Activated CD8-positive, alpha-beta memory T cell treated with anti-CD3 and anti-CD28 coated beads for 36 hours (primary cell): Measurements from ENCODE around the gene SCG3. TPM values are rescaled to one million over a fixed set of nuclear protein-coding genes. Genes with fewer than 3 reads are reported as not detected.

Experiments used
- CTCF ChIA-PET: fragments of 350-600 bp; sonication (Branson Sonifier 250); formaldehyde crosslinking; loops from one replicate; lab custom pipeline; 2021; ENCODE audit warnings: antibody characterized with exemption; lab: Charles Lee
- POLR2A ChIA-PET: fragments of 350-600 bp; sonication (Branson Sonifier 250); formaldehyde crosslinking; loops from one replicate; lab custom pipeline; 2021; ENCODE audit warnings: antibody characterized with exemption; lab: Charles Lee
- total RNA-seq, 2 experiments: library from RNA; stranded (reverse); gene quantifications; one replicate each; pipeline ENCODE4 v1.2.3, GENCODE V29; 2021

SCG3 gene
- total RNA-seq, 2 experiments from 2014 or later, result not detected

- CTCF ChIA-PET, result no interaction called here
- POLR2A ChIA-PET, result no interaction called here
Measured at GRCh38 chr15:51675234-51675633, 6.1 kb upstream of the SCG3 start.

- ChIA-PET POLR2A (no interaction called here), CTCF (no interaction called here)
Measured at GRCh38 chr15:51677021-51677420, 4.3 kb upstream of the SCG3 start.

DNA sequence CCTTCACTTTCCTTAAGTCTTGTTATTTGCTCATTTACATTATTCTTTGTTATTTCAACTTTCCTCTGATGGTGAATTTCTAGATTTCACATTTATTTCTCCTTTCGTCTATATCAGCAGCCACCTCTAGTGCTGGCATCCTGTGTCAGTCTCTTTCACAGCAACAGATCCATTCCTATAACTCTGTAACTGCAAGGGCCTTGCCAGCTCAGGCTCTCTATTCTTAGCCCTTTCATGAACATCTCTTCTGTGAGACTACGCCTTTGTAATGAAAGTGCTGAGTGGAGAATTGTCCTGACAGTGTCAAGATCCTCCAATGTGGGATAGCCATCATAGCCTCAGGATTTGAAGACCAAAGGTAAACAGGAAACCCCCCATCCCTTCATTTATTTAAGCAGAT lies 3.9 kb upstream of the SCG3 start:
- CTCF ChIA-PET, result no interaction called here
- POLR2A ChIA-PET, result no interaction called here

GRCh38 chr15:51678096-51678495 lies 3.2 kb upstream of the SCG3 start:
- POLR2A ChIA-PET, result no interaction called here
- CTCF ChIA-PET, result no interaction called here

- CTCF ChIA-PET, result interaction anchor here (0.9 to 1.3 kb wide), 2 partner anchors 30 to 97 kb away, joined by 3 to 4 read pairs; no protein-coding TSS in a partner anchor
Measured at GRCh38 chr15:51680321-51680720, 982 bp upstream of the SCG3 start.

DNA sequence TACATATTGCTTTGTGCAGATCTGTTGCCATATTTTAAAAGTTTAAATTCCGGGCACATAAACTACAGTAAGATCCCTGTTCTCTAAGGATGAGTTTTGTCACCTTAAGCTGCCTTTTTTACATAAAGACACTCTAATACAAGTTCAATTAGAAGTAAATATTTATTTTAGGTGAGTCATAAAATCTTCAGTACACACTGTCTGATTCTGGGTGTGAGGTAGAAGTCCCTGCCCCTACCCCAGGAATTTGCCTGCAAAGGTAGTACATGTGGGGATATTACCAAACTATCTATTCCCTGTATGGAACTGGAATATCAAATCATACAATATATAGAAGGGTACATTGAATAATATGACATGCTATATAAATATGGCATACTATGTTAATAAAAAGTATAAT lies 6.3 kb downstream of the SCG3 start:
- ChIA-PET CTCF (no interaction called here), POLR2A (no interaction called here)

More at GRCh38 chr15:51680321-51680720, 982 bp upstream of the SCG3 start:
- POLR2A ChIA-PET, result no interaction called here

GRCh38 chr15:51688863-51689262 lies 7.6 kb downstream of the SCG3 start:
- CTCF ChIA-PET, result no interaction called here
- POLR2A ChIA-PET, result no interaction called here

GRCh38 chr15:51692154-51692553 lies 10.9 kb downstream of the SCG3 start:
- CTCF ChIA-PET, result no interaction called here
- POLR2A ChIA-PET, result no interaction called here

- ChIA-PET POLR2A (no interaction called here), CTCF (no interaction called here)
Measured at GRCh38 chr15:51696566-51696965, 15.3 kb downstream of the SCG3 start.

- ChIA-PET CTCF (no interaction called here), POLR2A (no interaction called here)
Measured at GRCh38 chr15:51697163-51697562, 15.9 kb downstream of the SCG3 start.

GRCh38 chr15:51699373-51699772 lies 18.1 kb downstream of the SCG3 start:
- CTCF ChIA-PET, result no interaction called here
- POLR2A ChIA-PET, result no interaction called here

DNA sequence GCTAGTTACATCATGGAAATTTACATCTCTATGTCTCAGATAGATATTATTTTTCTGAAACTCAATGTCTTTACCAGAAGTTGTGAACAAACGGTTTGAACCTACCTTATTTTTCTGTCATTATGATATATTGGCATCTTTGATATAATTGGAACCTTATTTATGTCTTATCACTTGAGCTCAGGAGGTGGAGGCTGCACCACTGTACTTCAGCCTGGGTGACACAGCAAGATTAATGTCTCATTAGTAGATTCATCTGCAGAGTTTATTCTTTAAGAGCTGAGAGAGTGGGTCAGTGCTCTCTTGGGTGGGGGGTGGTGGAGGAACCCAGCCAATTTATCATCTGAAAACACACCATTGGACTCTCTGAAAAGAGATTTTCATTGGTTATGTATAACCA lies 21.4 kb downstream of the SCG3 start:
- ChIA-PET POLR2A (no interaction called here), CTCF (no interaction called here)

DNA sequence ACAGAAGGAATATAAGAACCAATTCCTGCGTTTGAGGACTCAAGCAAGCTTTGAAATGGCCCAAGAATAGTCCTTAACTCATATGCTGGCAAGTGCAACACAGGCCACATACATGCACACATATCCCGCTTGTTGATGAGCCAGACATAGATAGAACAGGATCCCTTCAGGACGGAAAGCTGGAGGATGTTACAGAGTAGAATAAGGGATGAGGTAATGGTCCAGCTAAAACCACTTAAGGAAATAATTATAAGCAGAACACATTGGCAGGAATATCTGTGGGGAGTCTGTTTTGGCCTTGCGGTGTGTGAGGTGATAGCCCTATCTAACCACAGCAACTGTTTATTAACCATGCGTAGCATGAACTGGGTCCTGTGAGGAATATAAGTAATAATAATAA lies 25.0 kb downstream of the SCG3 start:
- POLR2A ChIA-PET, result no interaction called here
- CTCF ChIA-PET, result interaction anchor here (1.0 kb wide), 1 partner anchor 70 kb away, joined by 7 read pairs; no protein-coding TSS in a partner anchor

DNA sequence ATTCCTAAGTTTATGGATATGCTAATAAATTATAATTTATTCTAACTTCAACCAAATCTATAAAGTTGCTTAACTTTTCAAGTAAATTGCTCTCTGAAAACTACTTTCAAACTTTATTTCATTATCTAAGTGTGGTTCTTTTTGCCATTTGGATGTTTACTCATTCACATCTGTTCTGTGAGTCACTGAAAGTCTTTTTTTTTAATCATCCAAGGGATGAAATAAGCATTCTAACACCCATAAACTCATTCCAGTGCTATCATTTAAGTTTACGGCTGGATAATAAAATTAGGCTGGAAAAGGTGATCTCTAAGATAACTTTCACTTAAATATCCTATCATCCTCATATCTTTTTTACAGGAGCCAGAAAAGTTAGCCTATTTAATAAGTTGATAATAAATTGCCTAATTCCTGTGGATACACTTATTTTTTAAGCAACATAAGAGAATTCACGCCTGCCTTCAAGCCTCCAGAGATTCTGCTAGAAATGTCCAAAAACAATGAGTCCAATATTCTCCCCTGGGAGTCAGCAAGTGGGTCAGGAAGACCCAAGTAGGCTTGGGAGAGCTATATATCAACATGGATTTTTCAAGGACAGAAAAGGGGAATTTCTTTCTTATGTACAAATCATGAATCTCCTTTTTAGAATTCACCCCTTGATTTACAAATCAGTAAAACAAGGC lies 25.8 kb downstream of the SCG3 start:
- CTCF ChIA-PET, result no interaction called here

DNA sequence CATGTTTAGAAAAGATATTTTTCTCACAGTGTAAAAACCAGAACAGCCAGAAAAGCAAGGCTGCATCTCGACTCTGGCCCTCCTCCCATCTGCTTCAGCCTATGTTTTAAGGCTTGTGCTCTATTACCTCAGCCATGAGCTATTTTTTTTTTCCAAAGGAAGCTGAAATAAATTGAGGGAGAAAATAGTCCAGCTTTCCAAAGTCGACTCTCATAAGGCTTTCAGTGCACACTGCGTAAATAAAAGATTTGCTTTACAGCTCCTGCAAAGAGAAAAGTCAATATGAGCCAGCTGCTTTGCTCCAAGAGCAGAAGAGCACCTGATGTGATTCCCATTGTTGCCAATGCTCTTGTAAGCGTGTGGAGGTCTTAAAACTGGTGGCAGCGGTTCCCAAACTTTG lies 26.7 kb downstream of the SCG3 start:
- POLR2A ChIA-PET, result no interaction called here
- CTCF ChIA-PET, result no interaction called here

More for the DNA sequence above, 25.8 kb downstream of the SCG3 start:
- POLR2A ChIA-PET, result no interaction called here

DNA sequence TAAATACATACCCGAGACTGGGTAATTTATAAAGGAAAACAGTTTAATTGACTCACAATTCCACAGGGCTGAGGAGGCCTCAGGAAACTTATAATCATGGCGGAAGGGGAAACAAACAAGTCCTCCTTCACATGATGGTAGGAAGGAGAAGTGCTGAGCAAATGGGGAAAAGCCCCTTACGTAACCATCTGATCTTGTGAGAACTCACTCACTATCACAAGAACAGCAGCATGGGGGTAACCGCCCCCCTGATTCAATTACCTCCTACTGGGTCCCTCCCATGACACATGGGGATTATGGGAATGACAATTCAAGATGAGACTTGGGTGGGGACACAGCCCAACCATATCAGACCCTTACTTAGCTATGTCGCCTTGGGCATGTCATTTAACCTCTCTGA lies 27.7 kb downstream of the SCG3 start:
- POLR2A ChIA-PET, result no interaction called here
- CTCF ChIA-PET, result no interaction called here

GRCh38 chr15:51714162-51714561 lies 32.9 kb downstream of the SCG3 start:
- ChIA-PET CTCF (interaction anchor here (1.5 kb wide), 1 partner anchor 17 kb away, joined by 4 read pairs; no protein-coding TSS in a partner anchor), POLR2A (no interaction called here)

DNA sequence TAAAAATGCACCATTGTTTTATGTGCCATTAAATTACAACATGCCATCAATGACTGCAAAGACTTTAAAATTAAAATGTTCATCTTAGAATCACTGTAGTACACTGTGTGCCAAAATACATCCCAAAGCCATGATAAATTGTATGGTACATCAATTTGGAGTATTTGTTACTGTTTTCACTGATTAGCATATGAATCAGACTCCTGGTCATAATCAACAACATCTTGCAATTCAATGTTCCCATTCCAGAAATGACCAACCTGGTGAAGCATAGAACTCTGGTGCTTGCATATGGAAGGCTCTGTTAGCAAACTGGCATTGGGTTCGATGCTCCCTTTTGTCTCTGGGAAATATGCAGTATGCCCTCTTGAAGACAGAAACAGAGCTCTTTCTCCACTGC lies 33.6 kb downstream of the SCG3 start:
- CTCF ChIA-PET, result interaction anchor here (1.5 kb wide), 1 partner anchor 17 kb away, joined by 4 read pairs; no protein-coding TSS in a partner anchor

GRCh38 chr15:51718219-51718618 lies 36.9 kb downstream of the SCG3 start:
- ChIA-PET CTCF (no interaction called here), POLR2A (no interaction called here)

More for the DNA sequence above, 33.6 kb downstream of the SCG3 start:
- POLR2A ChIA-PET, result no interaction called here

DNA sequence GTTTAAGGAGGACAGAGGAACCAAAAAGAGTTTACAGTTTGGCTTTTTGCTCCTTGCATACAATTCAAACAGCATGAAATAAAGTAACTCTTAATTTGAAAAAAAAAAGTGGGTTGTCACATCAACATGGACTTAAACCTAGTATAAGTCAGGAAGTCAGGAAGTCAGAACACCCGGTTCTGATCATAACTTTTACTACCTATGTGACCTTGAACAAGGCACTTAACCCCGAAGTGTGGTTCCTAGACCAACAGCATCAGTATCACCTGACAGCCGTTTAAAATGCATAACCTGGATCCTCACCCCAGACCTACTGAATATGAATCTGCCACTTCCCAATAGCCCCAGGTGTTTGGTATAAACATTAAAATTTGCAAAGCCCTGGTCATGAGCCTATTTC lies 37.4 kb downstream of the SCG3 start:
- CTCF ChIA-PET, result no interaction called here
- POLR2A ChIA-PET, result no interaction called here

GRCh38 chr15:51720201-51720995 lies 39.1 kb downstream of the SCG3 start:
- CTCF ChIA-PET, result no interaction called here
- POLR2A ChIA-PET, result interaction anchor here (1.0 kb wide), 1 partner anchor 16 kb away, joined by 3 read pairs; no protein-coding TSS in a partner anchor
